GM12864 (cell line): ENCODE measurements around the gene EML3.

Experiments
- DNase-seq: peaks from one replicate; pipeline ENCODE4 v3.0.0-alpha.2; 2011; ENCODE audit warnings: low read depth
- H3K4me3 ChIP-seq: 2 replicates; pipeline ENCODE4 v1.5.1; 2011; ENCODE audit warnings: mild to moderate bottlenecking, low read depth, low read length, control low read depth
- TF ChIP-seq, protein P1 (sequence below): IDR thresholded peaks from 2 replicates; pipeline ENCODE4 v1.5.1; 2011; ENCODE audit warnings: low read depth, mild to moderate bottlenecking, moderate library complexity, low read length, control low read depth, inconsistent platforms; ENCODE audit errors: missing control alignments

The EML3 gene

DNA sequence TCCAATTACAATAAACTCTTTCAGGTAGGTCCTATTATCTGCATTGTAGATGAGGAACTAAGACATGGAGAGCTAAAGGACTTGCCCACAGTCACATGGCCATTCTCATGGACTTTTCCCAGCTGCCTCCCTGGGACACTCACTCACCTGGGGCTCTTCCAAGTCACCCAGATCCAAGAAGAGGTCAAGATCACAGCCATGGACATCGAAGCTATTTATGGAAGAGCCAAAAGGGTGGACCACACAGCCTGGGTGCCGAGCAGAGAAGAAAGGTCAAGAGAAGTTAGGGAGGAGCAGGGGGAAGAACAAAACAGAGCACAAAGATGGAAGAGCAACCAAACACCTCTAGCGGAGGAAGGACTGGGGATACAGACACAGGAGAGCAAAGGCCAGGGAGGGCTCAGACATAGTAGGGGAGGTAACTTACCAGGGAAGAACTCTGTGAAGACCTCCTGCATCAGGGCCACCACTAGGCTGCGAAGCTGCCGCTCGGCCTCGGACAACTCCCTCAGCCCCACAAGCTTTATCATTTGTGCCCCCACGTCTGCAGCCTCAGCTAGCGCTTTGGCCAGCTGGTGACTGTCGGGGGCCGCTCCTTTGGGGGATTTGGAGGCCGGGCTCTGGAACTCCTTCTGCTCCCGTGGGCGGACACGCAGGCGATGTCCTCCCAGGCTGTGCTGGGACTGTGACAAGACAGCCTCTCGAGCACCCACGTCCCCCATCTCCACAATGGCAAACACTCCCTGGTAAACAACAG lies 31.4 kb downstream of the EML3 start:
- DNase-seq: no peak
- TF ChIP-seq, protein P1, sequence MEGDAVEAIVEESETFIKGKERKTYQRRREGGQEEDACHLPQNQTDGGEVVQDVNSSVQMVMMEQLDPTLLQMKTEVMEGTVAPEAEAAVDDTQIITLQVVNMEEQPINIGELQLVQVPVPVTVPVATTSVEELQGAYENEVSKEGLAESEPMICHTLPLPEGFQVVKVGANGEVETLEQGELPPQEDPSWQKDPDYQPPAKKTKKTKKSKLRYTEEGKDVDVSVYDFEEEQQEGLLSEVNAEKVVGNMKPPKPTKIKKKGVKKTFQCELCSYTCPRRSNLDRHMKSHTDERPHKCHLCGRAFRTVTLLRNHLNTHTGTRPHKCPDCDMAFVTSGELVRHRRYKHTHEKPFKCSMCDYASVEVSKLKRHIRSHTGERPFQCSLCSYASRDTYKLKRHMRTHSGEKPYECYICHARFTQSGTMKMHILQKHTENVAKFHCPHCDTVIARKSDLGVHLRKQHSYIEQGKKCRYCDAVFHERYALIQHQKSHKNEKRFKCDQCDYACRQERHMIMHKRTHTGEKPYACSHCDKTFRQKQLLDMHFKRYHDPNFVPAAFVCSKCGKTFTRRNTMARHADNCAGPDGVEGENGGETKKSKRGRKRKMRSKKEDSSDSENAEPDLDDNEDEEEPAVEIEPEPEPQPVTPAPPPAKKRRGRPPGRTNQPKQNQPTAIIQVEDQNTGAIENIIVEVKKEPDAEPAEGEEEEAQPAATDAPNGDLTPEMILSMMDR: no peak
- no peak overlapping the region for H3K4me3 ChIP-seq

DNA sequence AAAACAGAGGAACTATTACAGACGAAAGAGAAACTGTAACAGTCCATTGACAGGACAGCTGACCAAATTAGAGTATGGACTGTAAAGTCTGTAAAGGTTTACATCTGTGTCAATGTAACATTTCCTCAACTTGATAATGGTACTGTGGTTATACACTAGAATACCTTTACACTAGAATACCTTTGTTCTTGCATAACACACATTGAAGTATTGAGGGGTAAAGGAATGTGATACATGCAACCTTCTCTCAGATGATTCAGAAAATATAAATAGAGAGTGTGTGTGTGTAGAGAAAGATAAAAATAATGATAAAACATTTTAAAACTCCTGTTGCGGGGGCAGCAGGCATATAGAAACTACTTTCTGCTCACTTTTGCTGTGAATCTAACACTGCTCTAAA lies 33.3 kb downstream of the EML3 start:
- DNase-seq: no peak
- H3K4me3 ChIP-seq: no peak overlapping the region
- TF ChIP-seq, protein P1: no peak

DNA sequence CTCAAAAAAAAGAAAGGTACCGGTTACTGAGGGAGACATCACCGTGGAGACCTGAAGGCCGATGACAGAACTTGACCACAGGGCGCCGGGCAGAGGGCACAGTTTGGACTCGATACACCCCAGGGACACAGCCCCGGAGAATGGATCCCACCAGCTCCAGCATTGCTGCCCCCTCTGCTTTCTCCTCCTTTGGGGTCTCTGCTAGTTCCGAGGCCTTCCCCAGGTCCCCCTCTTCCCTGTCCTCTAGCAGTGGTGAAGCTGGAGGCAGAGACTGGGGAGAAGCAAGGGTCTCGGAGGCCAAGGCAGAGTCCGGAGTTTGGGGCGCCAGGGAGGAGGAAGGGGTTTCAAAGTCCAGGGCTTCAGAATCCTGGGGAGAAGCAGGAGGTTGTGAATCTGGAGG lies 34.0 kb downstream of the EML3 start:
- no peak for DNase-seq
- no peak overlapping the region for H3K4me3 ChIP-seq
- TF ChIP-seq, protein P1: no peak

DNA sequence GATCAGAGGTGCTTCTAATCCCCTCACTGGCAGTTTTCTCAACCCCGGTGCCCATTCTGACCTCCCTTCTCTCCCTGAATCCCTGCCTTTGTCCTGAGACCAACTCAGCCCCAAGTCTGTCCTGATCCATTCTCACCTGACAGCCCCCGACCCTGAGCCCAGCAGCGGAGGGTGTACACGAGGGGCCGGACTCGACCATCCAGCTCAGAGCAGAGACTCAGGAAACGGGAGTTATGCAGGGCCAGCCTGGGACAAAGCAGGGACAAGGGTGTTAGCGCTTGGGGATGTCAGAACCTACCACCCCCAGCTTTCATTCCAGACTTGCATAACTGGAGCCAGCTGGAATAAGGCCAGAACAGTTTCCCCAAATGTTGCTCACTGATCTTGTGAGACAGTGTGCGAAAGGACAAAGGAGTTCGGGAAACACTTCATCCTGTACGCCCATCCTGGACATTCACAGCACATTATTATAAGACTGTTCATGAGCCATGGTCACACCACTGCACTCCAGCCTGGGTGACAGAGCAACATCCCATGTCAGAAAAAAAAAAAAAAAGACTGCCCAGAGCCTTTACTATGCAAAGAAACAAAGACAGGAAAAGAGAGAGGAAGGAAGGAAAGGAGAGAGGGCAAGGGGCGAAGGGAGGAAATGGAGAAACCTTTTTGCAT lies 35.4 kb downstream of the EML3 start:
- no peak overlapping the region for H3K4me3 ChIP-seq
- TF ChIP-seq, protein P1: no peak
- DNase-seq: no peak

DNA sequence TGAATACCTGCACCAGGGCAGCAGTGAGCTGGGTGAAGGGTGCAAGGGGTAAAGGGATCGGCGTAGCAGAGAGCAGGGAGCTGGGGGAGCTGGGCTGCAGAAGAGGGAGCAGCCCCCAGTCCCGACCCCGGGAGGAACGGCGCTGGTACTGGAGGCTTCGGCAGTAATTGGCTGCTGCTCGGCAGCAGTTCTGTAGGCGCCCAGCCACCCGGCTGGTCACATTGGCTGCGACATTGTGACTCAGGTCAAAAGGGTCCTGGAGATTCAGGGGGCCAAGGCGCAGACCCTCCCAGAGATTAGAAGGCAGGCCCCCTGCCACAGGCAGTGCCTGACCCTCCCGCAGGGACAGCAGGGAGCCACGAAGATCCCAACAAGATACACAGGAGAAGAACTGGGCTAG lies 36.7 kb downstream of the EML3 start:
- H3K4me3 ChIP-seq: no peak overlapping the region
- DNase-seq: no peak
- TF ChIP-seq, protein P1: no peak

DNA sequence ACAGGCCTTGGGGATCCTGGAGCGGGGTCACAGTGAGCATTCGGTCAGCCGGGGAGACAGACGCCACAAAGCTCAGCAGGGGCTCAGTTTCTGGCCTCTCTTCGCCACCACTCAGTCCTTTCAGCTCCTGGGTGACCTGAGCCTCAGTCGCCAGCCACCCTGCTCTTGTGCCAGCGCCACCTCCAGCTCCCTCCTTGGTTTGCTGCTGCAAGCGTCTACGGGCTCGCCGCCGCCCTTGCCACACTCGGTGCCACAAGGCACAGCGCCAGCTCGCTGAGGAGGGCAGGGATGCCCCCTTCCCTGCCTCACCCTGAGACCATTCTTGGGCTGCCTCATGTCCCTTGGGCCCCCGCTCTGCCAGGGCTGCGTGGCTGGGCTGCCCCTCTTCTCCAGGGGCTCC lies 37.4 kb downstream of the EML3 start:
- H3K4me3 ChIP-seq: peak overlapping the region; percentile 82
- TF ChIP-seq, protein P1: no peak
- no peak for DNase-seq
